Calu3 (cell line): ENCODE results near the gene RB1. TPM values are rescaled to one million over a fixed set of nuclear protein-coding genes. Genes with fewer than 3 reads are reported as not detected.

Experiments used
- BruUV-seq: library from RNA; stranded (reverse); fragments of 400-500 nt; replicated peaks from 2 replicates; lab custom pipeline; 2021; lab: Mats Ljungman, UMichigan
- CTCF ChIA-PET: fragments of 300-600 bp; sonication (Branson Sonifier 250); formaldehyde crosslinking; loops from one replicate; lab custom pipeline; 2022; ENCODE audit warnings: antibody characterized with exemption; lab: Charles Lee
- DNase-seq: peaks from one replicate; pipeline ENCODE4 v3.0.0; 2022
- H3K27ac Mint-ChIP-seq: one replicate; pipeline ENCODE4 v1.8.0; 2022; ENCODE audit warnings: mixed read lengths; ENCODE audit not compliant: unreplicated experiment
- H3K27me3 Mint-ChIP-seq: one replicate; pipeline ENCODE4 v1.8.0; 2022; ENCODE audit warnings: mixed read lengths; ENCODE audit not compliant: unreplicated experiment
- H3K36me3 Mint-ChIP-seq: one replicate; pipeline ENCODE4 v1.8.0; 2022; ENCODE audit warnings: mild to moderate bottlenecking, moderate library complexity, mixed read lengths; ENCODE audit not compliant: insufficient read depth, unreplicated experiment
- H3K4me1 Mint-ChIP-seq: one replicate; pipeline ENCODE4 v1.8.0; 2022; ENCODE audit warnings: mild to moderate bottlenecking, low read depth, mixed read lengths; ENCODE audit not compliant: unreplicated experiment
- H3K4me3 Mint-ChIP-seq: one replicate; pipeline ENCODE4 v1.8.0; 2022; ENCODE audit warnings: mild to moderate bottlenecking, low read depth, moderate library complexity, mixed read lengths; ENCODE audit not compliant: unreplicated experiment
- H3K9me3 Mint-ChIP-seq: one replicate; pipeline ENCODE4 v1.8.0; 2022; ENCODE audit warnings: low read depth, mixed read lengths; ENCODE audit not compliant: unreplicated experiment
- CTCF ChIP-seq: fragments of 200-600 bp; IDR thresholded peaks from one replicate; pipeline ENCODE4 v1.8.0; 2022; ENCODE audit warnings: antibody characterized with exemption; ENCODE audit not compliant: unreplicated experiment
- intact Hi-C: fragments of 100-400 bp; cut with micrococcal nuclease; formaldehyde crosslinking; loops from one replicate; pipeline ENCODE4 v1.10.0; 2022; ENCODE audit not compliant: unreplicated experiment
- total RNA-seq: library from RNA; stranded (reverse); gene quantifications from 2 replicates; pipeline ENCODE4 v1.2.3, GENCODE V29; 2022

The RB1 gene
- total RNA-seq, 1 experiment from 2014 or later: 38.8 TPM

DNA sequence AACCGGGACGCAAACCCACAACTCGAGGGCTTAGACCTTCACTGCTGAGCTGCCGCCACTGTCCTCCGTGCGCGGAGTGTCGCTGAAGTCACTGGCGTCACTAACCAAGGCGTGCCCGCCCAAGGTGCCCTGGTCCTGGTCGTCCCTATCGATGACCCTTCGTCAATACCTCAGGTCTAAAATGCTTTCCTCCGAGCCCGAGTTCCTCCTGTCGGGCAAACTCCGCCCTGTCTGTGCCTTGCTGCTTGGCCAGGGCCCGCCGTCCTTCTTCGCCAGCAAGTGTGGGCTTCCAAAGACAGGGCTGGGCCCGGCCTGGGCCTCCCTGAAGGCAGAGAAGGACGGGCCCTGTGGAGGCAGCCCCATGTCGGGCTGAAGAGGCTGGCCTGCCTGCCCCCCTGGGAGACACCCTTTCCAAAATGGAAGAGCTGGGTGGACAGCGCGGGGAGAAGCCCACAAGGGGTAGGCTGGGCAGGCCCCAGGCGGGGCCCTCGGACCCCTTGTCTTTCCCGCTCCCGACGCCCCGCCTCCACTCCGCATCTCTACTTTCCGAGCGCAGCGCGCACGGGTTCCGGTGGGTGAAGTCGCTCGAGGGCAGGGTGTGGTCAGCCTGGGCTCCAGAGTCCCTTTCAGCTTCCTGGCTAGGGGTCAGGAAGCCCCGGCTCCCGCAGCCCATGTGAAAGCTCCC, 13.4 kb downstream of the RB1 start:
- TF ChIP-seq CTCF: no peak
- Mint-ChIP-seq H3K9me3 (no peaks in the 10 kb centered on the region), H3K27me3 (no peaks in the 10 kb centered on the region), H3K36me3 (peaks cover 13% of the 10 kb centered on the region), H3K4me3 (no peak overlapping the region), H3K4me1 (no peaks in the 10 kb centered on the region), H3K27ac (no peak overlapping the region)
- BruUV-seq: no TSS peak
- no peak for DNase-seq
- CTCF ChIA-PET: no interaction called here
- intact Hi-C loops: no loop called here

GRCh38 chr13:48317511-48318376, 14.2 kb downstream of the RB1 start:
- H3K36me3 Mint-ChIP-seq: peaks cover 13% of the 10 kb centered on the region
- H3K4me3 Mint-ChIP-seq: no peak overlapping the region
- no peak for DNase-seq
- H3K4me1 Mint-ChIP-seq: no peaks in the 10 kb centered on the region
- CTCF ChIA-PET: no interaction called here
- no peaks in the 10 kb centered on the region for H3K27me3 Mint-ChIP-seq
- intact Hi-C loops: no loop called here
- no TSS peak for BruUV-seq
- no peak for TF ChIP-seq CTCF
- no peaks in the 10 kb centered on the region for H3K9me3 Mint-ChIP-seq
- no peak overlapping the region for H3K27ac Mint-ChIP-seq

DNA sequence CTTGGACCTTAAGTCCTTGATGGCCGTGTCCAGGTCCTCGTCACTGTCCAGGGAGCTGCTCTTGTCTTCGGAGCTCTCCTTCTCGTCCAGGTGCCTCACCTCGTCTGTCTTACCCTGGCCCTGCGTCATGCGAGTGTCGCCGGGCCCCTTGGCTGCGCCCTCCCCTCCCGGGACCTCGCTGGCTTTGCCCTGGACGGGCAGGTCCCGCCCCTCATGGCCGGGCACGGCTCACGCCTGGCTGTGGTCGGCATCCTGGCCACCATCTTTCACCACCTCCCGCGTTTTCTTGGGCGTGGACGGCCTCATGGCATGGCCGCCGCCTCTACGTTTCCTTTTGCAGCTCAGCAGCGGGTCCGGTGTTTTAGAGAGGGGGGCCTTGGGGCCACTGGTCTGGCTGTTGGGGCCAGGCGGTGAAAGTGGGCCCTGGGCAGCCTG, 14.8 kb downstream of the RB1 start:
- Mint-ChIP-seq H3K4me1 (no peaks in the 10 kb centered on the region), H3K27me3 (no peaks in the 10 kb centered on the region), H3K9me3 (no peaks in the 10 kb centered on the region), H3K36me3 (peaks cover 13% of the 10 kb centered on the region), H3K27ac (no peak overlapping the region), H3K4me3 (no peak overlapping the region)
- TF ChIP-seq CTCF: no peak
- BruUV-seq: no TSS peak
- CTCF ChIA-PET: no interaction called here
- intact Hi-C loops: no loop called here
- DNase-seq: no peak

GRCh38 chr13:48318821-48319511, 15.4 kb downstream of the RB1 start:
- TF ChIP-seq CTCF: no peak
- intact Hi-C loops: no loop called here
- no peak for DNase-seq
- Mint-ChIP-seq H3K36me3 (peaks cover 13% of the 10 kb centered on the region), H3K4me3 (no peak overlapping the region), H3K27ac (no peak overlapping the region), H3K27me3 (no peaks in the 10 kb centered on the region), H3K4me1 (no peaks in the 10 kb centered on the region), H3K9me3 (no peaks in the 10 kb centered on the region)
- CTCF ChIA-PET: no interaction called here
- BruUV-seq: no TSS peak
